NCI-H2196 (cell line): ENCODE results near the gene KCNJ4.
"Not testable (repeated sequence)": the region's sequence is repeated elsewhere in the genome, so short reads cannot be mapped to it uniquely, and the experiment has no call there.

Experiments
- DNase-seq: peaks from one replicate; lab custom pipeline; 2025; ENCODE audit not compliant: unreplicated experiment; lab: John Stamatoyannopoulos, UW

The KCNJ4 gene

GRCh38 chr22:38388506-38389427, 66.2 kb downstream of the KCNJ4 start:
- DNase-seq: not testable (repeated sequence)

DNA sequence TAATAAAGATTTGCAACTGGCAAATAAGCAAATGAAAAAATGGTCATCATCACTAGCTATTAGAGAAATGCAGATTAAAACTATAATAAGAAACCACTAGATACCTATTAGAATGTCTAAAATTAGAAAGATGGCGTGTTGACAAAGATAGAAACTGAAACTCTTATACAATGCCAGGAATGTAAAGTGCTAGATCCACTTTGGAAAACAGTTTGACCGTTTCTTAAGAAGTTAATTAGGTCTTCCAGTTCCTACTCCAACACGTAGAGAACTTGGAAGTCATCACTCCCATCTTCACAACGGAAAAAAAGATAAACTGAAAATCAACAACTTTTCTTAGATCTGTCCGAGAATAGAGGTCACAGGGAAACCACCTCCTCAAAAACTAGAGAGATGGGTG, 68.1 kb downstream of the KCNJ4 start:
- not testable (repeated sequence) for DNase-seq

GRCh38 chr22:38383417-38383816, 71.6 kb downstream of the KCNJ4 start:
- no peak for DNase-seq

GRCh38 chr22:38381371-38381770, 73.6 kb downstream of the KCNJ4 start:
- not testable (repeated sequence) for DNase-seq
